GM19468 (cell line): ENCODE data around the gene ARSG.
"Not testable (repeated sequence)": the region's sequence is repeated elsewhere in the genome, so short reads cannot be mapped to it uniquely, and the experiment has no call there.

Source experiments
- ATAC-seq: cut with Tn5 transposase; IDR thresholded peaks from one replicate; pipeline ENCODE4 v1.9.1; 2021; ENCODE audit warnings: mild to moderate bottlenecking, moderate library complexity, moderate number of reproducible peaks; ENCODE audit not compliant: unreplicated experiment; ENCODE audit errors: extremely low read depth

ARSG gene

DNA sequence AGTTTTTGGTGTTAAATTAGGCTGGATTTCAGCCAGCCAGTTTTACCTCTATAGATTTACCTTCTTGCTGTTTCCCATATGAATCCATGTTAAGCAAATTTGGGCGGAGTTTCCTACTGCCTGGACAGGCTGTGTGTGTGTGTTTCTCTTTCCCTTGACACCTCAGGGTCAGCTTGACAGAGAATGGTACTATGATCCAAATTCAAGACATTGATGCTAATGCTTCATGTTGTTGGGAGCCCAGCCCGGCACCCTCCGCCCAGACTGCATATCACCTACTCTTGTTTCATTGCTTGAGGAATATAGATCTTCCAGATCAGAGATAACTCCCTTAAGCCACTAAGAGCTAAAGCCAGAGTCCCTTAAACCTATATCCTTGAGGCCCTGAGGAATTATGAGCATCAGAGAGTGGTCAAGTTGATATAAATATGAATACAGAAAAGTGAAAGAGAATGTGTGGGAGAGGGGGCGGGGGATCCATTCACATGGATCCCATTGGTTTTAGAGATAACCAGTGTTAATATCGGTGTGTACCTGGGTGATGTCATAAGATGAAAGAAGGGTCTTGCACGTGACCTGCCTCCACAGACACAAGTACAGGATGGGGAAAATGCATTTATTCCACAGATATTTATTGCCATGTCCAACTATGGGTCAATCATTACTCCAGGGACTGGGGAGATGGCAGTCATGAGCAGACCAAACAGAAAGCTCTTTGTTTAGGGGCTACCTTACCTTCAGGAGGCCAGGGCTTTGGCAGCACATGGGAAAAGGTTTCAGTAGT lies 96.3 kb downstream of the ARSG start:
- no peak for ATAC-seq

- no peak for ATAC-seq
Observed at GRCh38 chr17:68389041-68389440, 97.7 kb downstream of the ARSG start.

GRCh38 chr17:68390888-68391545 lies 99.7 kb downstream of the ARSG start:
- no peak for ATAC-seq

DNA sequence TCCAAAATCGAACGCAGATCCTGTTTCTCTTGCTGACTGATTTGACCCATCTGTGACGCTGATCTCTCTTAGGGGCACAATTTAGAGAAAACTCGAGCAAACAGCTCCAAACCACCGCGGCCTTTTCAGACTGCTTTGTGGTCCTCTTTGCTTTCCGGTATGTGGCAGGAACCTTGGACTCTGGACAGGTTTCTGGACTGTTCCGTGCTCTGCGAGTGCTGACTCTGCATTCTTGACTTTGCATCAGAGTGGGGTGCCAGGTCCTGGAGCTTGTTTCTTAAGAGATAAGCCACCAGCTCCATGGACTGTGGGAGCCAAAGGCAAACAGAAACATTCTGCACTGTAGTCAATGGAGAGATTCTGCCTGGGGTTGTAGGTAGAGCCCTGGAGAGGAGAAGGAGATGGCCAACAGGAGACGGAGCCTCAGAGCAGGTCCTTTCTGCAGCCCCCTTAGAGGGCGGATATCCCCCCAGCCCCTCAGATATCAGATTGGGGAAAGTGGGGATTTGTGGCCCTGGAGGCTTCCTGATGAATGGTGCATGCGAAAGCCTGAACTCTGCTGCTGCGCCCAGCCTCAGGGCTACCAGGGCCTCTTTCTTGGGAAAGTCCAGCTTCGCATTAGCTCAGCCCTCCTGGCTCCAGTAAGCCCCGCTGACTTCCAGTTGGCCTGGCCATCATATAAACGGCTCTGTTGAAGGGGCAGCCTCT lies 100.4 kb downstream of the ARSG start:
- no peak for ATAC-seq

GRCh38 chr17:68394608-68395331 lies 103.5 kb downstream of the ARSG start:
- no peak for ATAC-seq

DNA sequence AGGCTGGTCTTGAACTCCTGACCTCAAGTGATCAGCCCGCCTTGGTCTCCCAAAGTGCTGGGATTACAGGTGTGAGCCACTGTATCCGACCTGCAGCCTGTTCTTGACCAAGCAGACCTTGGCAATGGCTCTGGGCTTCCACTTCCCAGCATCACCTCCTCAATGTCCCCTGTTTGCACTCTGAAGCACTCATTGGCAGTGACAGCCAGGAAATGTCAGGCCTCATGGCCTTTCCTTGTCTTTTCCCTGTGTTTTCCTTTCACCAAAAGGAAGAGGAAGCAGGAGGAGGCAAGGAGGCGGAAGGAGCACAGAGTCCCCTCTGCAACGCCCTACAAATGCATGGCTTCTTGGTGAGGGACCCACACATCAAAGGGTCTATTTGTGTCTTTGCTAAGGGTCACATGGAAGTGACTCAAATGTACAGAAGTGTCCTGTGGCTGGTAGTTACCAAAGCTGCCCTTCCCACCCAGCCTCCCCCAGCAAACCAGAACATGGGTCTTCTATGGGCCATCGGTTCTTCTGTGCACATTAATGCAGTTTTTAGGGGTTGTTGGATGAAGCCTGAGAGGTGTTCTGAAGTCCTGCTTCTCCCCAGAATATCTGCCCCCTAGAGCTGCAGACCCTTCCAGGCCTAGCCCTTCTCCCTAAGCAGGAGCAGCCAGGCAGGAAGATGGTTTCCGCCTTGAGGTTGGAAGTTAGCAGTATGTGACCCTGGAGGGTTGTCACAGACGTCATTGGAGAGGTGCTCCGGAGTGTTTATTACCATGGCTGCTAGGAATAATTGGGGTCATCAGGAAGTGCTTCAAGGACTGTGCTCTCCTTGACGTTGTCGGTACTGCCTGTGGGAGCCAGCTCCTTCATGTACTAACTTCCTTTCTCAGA lies 105.2 kb downstream of the ARSG start:
- ATAC-seq: no peak

GRCh38 chr17:68397108-68397536 lies 105.8 kb downstream of the ARSG start:
- no peak for ATAC-seq

DNA sequence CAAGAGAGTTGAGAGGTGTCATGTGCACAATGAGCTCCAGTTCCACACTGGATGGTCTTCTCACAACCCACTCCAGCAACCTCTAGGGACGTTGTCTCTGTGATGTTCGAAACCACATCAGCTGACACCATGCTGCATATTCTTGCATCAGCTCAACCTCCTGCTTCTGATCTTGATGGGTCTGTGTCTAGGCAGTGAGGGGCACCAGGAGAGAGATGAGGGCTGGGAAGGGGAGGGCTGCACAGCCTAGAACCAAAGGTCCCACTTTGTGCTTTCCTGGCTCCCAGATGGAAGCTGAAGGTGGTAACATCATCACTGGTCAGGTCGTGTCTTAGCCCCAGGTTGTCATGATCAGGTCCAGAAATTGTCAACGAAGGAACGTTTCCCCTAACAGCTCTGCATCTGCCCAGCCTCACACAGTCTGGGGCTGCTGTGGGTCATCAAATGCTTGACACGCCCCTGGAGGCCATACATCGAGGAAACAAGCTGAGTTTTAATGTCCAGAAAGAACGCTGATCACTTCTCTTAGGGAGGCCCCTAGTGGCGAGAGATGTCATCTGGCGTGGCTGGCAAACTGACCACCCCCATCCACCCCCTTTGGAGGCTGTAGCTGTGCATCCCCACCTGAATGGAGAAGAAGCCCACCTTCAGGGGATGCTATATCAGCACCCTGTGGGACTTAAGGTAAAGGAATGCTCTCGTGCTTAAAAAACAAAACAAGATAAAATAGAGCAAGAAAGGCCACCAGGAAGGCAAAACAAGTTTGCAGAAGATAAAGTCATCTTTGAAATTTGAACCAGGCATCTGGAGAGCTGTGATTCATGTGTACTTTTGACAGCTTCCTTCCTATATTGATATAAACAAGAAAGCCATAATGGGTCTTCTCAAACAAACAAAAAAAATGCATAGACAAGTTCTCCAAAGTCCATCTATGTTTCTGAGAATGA lies 107.7 kb downstream of the ARSG start:
- ATAC-seq: no peak

GRCh38 chr17:68399638-68400403 lies 108.5 kb downstream of the ARSG start:
- no peak for ATAC-seq

DNA sequence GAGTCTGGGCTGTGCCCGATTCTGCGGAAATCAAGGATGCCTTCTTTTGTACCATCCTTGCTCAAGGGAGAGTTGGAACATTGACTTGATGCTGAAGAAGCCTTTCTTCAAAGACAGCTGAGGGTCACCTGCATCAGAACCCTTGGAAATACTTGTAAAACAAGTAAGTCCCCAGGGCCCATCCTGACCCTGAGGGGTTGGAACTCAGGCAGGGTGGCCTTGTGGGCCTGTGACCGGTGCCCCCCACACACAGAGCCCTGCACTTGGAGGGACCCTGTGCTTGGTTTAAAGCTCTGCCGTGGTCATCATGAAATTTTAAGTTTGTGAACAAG lies 109.1 kb downstream of the ARSG start:
- no peak for ATAC-seq

DNA sequence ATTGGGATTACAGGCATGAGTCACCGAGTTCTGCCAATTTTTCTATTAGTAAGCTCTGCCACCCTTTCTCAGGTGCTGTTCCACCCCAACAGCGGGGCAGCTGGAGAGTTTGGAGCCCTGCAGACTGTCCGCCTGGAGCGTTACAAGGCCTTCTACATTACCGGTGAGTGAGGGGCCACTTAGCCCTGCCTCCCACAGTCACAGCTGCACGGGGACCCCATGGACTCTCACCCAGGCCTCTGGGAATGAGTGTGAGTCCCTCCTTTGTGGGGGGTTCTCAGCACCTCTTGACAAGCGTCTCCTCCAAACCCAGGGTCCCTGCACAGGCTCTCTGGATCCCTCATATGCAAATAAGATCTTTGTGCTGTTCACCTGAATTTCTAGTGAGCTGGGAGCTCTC lies 110.0 kb downstream of the ARSG start:
- no peak for ATAC-seq

DNA sequence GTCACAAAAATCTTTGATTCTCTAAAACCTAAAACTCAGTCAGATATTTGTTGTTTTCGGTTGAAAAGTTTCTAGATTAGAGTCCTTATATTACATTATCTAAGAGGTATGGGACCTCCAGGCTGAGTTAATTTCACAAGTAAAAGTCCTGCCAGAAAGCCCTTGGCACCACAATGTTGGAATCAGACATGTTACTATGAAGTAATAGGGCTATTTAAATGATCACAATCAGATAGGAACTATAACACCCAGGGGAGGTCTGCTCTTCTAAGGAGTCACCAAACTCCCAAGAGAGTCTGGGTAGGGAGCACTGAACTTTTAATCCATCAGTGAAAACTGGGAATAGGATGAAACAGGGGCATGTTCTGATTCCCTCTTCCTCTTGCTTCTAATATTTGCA lies 111.8 kb downstream of the ARSG start:
- no peak for ATAC-seq

DNA sequence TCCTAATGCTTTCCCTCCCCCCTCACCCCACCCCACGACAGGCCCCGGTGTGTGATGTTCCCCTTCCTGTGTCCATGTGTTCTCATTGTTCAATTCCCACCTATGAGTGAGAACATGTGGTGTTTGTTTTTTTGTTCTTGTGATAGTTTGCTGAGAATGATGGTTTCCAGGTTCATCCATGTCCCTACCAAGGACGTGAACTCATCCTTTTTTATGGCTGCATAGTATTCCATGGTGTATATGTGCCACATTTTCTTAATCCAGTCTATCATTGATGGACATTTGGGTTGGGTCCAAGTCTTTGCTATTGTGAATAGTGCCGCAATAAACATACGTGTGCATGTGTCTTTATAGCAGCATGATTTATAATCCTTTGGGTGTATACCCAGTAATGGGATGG lies 112.5 kb downstream of the ARSG start:
- not testable (repeated sequence) for ATAC-seq

- not testable (repeated sequence) for ATAC-seq
Observed at GRCh38 chr17:68407656-68408055, 116.4 kb downstream of the ARSG start.

DNA sequence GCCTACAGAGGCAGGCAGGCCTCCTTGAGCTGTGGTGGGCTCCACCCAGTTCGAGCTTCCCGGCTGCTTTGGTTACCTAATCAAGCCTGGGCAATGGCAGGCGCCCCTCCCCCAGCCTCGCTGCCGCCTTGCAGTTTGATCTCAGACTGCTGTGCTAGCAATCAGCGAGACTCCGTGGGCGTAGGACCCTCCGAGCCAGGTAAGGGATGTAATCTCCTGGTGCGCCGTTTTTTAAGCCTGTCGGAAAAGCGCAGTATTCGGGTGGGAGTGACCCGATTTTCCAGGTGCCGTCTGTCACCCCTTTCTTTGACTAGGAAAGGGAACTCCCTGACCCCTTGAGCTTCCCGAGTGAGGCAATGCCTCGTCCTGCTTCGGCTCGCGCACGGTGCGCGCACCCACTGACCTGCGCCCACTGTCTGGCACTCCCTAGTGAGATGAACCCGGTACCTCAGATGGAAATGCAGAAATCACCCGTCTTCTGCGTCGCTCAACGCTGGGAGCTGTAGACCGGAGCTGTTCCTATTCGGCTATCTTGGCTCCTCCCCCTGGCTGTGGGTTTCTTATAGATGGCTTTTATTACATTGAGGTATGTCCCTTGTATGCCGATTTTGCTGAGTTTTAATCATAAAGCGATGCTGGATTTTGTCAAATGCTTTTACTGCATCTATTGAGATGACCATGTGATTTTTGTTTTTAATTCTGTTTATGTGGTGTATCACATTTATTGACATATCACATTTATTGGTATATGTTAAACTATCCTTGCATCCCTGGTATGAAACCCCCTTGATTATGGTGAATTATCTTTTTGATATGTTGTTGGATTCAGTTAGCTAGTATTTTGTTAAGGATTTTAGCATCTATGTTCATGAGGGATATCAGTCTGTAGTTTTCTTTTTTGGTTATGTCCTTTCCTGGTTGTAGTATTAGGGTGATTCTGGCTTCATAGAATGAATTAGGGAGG lies 122.6 kb downstream of the ARSG start:
- not testable (repeated sequence) for ATAC-seq

DNA sequence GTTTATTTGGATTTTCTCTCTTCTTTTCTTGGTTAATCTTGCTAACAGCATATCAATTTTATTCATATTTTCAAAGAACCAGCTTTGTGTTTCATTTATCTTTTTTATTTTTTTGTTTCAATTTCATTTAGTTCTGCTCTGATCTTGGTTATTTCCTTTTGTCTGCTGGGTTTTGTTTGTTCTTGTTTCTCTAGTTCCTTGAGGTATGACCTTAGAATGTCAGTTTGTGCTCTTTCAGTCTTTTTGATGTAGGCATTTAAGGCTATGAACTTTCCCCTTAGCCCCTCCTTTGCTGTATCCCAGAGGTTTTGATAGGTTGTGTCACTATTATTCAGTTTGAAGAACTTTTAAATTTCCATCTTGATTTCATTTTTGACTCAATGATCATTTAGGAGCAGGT lies 123.6 kb downstream of the ARSG start:
- not testable (repeated sequence) for ATAC-seq

- ATAC-seq: no peak
Observed at GRCh38 chr17:68417317-68417716, 126.0 kb downstream of the ARSG start.
